ENCODE results near the gene OR51B4. TPM values are rescaled to one million over a fixed set of nuclear protein-coding genes. Genes with fewer than 3 reads are reported as not detected.

OR51B4 gene
- polyA plus RNA-seq, 1 of the 3 experiments (the other 2 are of a cell fraction): 0.07 TPM

DNA sequence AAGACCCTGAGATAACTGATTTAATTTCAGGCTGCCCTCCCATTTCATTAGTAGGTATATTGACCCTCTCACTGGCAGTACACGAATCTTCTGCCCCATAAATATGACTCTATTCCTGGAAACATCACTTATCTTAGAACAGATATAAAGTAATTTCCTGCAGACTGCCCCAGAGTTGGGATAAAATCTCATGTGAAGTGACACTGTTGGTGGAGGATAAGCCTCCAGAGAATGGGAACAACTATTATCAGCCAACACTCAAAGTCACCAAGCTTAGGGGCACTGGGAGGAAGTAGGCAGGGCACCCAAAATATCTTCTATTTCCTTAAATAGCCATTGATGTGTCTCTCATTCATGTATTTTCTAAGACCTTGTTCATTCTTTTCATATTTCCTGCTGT is 33.4 kb upstream of the OR51B4 start (continued):
- TF ChIP-seq, protein P1, sequence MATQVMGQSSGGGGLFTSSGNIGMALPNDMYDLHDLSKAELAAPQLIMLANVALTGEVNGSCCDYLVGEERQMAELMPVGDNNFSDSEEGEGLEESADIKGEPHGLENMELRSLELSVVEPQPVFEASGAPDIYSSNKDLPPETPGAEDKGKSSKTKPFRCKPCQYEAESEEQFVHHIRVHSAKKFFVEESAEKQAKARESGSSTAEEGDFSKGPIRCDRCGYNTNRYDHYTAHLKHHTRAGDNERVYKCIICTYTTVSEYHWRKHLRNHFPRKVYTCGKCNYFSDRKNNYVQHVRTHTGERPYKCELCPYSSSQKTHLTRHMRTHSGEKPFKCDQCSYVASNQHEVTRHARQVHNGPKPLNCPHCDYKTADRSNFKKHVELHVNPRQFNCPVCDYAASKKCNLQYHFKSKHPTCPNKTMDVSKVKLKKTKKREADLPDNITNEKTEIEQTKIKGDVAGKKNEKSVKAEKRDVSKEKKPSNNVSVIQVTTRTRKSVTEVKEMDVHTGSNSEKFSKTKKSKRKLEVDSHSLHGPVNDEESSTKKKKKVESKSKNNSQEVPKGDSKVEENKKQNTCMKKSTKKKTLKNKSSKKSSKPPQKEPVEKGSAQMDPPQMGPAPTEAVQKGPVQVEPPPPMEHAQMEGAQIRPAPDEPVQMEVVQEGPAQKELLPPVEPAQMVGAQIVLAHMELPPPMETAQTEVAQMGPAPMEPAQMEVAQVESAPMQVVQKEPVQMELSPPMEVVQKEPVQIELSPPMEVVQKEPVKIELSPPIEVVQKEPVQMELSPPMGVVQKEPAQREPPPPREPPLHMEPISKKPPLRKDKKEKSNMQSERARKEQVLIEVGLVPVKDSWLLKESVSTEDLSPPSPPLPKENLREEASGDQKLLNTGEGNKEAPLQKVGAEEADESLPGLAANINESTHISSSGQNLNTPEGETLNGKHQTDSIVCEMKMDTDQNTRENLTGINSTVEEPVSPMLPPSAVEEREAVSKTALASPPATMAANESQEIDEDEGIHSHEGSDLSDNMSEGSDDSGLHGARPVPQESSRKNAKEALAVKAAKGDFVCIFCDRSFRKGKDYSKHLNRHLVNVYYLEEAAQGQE (IDR thresholded peaks at IDR 0.05; ENCODE audit: low read depth, low read length): no peak

DNA sequence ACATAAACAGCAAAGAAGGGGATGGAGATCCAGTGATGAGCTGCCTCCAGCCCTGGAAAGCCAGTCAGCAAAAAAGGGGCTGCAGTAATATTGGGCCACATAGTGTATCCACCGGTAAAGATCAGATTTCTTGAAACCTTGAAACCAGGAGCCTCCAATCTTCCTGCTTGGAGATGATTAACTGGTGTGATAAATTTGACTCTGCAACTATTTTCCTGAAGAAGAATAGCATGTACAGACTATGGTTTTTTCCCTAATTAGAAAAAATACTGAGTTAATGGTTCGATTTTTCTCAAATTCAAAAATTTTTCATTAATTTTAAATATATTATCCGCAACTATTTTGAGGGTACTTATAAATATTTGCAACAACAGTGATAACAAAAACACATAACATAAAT is 22.5 kb upstream of the OR51B4 start, which contains the start of gene OR51B2:
TSS of gene OR51B2 (minus strand) at position 101 of the 400 bp plus-strand sequence. CDS start at position 101, 0 bp downstream.
- H3K27me3 ChIP-seq (ENCODE audit: insufficient read depth): peaks cover 7% of the 10 kb centered on the region; the same call in 1 of the 2 replicates
- H2AFZ ChIP-seq (ENCODE audit: low read depth): no peak within 1 kb of the TSS
- no peak within 1 kb of the TSS for H3K27ac ChIP-seq (ENCODE audit: low read depth in 2 of 2, low read length in 1 of 2)
- no peaks in the 10 kb centered on the region for H3K36me3 ChIP-seq (replicated peaks in 1 of 2; ENCODE audit: control insufficient read depth in 1 of 2, insufficient read depth in 2 of 2, low read length in 1 of 2)
- CTCF ChIA-PET: no interaction called here
- POLR2A ChIA-PET: no interaction called here
- H4K20me1 ChIP-seq (ENCODE audit: insufficient read depth): no peaks in the 10 kb centered on the region
- H3F3A ChIP-seq (replicated peaks; ENCODE audit: insufficient read depth): no peaks in the 10 kb centered on the region
- no peak for DNase-seq
- H3K4me1 ChIP-seq (ENCODE audit: control insufficient read depth in 1 of 2, insufficient read depth in 2 of 2, low read depth in 1 of 2, low read length in 1 of 2): no peaks in the 10 kb centered on the region
- H3K4me2 ChIP-seq: no peak within 1 kb of the TSS
- H3K9me2 ChIP-seq: no peaks in the 10 kb centered on the region
- TF ChIP-seq GABPA (IDR thresholded peaks at IDR 0.05; ENCODE audit: low read depth): no peak
- no peak for TF ChIP-seq FOXM1 (IDR thresholded peaks at IDR 0.05; ENCODE audit: low read depth)
- TF ChIP-seq USF1 (IDR thresholded peaks at IDR 0.05; ENCODE audit: borderline replicate concordance, low read depth): no peak
- TF ChIP-seq RCOR1 (IDR thresholded peaks at IDR 0.05; ENCODE audit: low read length): no peak
- no peak for TF ChIP-seq MAX (IDR thresholded peaks at IDR 0.05; ENCODE audit: low read depth)
- TF ChIP-seq SMC3 (IDR thresholded peaks at IDR 0.05; ENCODE audit: low read depth, low read length): no peak
- TF ChIP-seq RFX5 (IDR thresholded peaks at IDR 0.05; ENCODE audit: low read length): no peak
- no peak for TF ChIP-seq ELF1 (IDR thresholded peaks at IDR 0.05)
- TF ChIP-seq, protein P2, sequence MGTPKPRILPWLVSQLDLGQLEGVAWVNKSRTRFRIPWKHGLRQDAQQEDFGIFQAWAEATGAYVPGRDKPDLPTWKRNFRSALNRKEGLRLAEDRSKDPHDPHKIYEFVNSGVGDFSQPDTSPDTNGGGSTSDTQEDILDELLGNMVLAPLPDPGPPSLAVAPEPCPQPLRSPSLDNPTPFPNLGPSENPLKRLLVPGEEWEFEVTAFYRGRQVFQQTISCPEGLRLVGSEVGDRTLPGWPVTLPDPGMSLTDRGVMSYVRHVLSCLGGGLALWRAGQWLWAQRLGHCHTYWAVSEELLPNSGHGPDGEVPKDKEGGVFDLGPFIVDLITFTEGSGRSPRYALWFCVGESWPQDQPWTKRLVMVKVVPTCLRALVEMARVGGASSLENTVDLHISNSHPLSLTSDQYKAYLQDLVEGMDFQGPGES (IDR thresholded peaks at IDR 0.05; ENCODE audit: low read depth, low read length): no peak
- TF ChIP-seq POLR2AphosphoS5 (IDR thresholded peaks at IDR 0.05; ENCODE audit: low read depth, low read length): no peak
- no peak for TF ChIP-seq MEF2A (IDR thresholded peaks at IDR 0.05; ENCODE audit: borderline replicate concordance, low read depth)
- TF ChIP-seq GATA2 (CRISPR knock-in tag; IDR thresholded peaks at IDR 0.05): no peak
- no peaks in the 10 kb centered on the region for H3K9me3 ChIP-seq
- H3K9ac ChIP-seq: no peak within 1 kb of the TSS
- H3K4me3 ChIP-seq (ENCODE audit: low read depth in 2 of 2, low read length in 1 of 2): no peak within 1 kb of the TSS
- H3K79me2 ChIP-seq (ENCODE audit: insufficient read depth): no peaks in the 10 kb centered on the region
- 8% methylated on average over 3 of the region's 3 CpGs for WGBS (ENCODE audit: low lambda C conversion rate)
